ENCODE data around the gene LRIT2.

DNA sequence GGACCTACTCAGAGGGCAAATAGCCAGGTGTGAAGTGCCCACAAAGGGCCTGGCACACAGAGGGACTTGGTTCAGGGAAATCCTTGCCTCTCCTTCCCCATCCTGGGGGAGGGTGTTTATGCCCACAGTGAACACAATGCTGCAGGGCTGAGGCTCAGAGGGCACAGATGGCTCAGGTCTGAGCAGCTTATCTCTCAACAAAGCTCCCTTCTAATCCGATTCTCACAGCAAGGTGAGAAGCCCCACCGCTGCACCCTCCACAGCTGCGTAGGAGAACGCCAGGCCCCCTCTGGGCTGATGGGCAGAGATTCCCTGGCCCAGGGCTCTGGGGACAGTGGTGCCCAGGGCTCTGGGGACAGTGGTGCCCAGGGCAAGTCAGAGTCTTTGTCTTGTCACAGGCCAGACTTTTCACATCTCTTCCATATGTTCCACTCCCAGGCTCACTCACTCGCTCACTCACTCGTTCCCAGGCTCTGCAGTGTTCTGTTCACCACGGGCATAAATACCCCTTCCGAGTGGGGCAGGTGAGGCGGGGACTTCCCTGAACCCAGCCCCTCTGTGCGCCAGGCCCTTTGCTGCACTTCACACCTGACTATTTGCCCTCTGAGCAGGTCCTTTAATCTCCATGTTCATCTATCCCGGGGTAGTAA is 39.7 kb downstream of the LRIT2 start:
- TF ChIP-seq, protein P1, sequence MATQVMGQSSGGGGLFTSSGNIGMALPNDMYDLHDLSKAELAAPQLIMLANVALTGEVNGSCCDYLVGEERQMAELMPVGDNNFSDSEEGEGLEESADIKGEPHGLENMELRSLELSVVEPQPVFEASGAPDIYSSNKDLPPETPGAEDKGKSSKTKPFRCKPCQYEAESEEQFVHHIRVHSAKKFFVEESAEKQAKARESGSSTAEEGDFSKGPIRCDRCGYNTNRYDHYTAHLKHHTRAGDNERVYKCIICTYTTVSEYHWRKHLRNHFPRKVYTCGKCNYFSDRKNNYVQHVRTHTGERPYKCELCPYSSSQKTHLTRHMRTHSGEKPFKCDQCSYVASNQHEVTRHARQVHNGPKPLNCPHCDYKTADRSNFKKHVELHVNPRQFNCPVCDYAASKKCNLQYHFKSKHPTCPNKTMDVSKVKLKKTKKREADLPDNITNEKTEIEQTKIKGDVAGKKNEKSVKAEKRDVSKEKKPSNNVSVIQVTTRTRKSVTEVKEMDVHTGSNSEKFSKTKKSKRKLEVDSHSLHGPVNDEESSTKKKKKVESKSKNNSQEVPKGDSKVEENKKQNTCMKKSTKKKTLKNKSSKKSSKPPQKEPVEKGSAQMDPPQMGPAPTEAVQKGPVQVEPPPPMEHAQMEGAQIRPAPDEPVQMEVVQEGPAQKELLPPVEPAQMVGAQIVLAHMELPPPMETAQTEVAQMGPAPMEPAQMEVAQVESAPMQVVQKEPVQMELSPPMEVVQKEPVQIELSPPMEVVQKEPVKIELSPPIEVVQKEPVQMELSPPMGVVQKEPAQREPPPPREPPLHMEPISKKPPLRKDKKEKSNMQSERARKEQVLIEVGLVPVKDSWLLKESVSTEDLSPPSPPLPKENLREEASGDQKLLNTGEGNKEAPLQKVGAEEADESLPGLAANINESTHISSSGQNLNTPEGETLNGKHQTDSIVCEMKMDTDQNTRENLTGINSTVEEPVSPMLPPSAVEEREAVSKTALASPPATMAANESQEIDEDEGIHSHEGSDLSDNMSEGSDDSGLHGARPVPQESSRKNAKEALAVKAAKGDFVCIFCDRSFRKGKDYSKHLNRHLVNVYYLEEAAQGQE (IDR thresholded peaks at IDR 0.05; ENCODE audit: insufficient read depth in 1 of 2, low read depth in 2 of 2, low read length in 1 of 2), result no peak
- TF ChIP-seq, protein P2, sequence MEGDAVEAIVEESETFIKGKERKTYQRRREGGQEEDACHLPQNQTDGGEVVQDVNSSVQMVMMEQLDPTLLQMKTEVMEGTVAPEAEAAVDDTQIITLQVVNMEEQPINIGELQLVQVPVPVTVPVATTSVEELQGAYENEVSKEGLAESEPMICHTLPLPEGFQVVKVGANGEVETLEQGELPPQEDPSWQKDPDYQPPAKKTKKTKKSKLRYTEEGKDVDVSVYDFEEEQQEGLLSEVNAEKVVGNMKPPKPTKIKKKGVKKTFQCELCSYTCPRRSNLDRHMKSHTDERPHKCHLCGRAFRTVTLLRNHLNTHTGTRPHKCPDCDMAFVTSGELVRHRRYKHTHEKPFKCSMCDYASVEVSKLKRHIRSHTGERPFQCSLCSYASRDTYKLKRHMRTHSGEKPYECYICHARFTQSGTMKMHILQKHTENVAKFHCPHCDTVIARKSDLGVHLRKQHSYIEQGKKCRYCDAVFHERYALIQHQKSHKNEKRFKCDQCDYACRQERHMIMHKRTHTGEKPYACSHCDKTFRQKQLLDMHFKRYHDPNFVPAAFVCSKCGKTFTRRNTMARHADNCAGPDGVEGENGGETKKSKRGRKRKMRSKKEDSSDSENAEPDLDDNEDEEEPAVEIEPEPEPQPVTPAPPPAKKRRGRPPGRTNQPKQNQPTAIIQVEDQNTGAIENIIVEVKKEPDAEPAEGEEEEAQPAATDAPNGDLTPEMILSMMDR (IDR thresholded peaks at IDR 0.05), result no peak
